Breast epithelium (tissue), 4 donors: ENCODE data around the gene DOK1. TPM values are rescaled to one million over a fixed set of nuclear protein-coding genes. Genes with fewer than 3 reads are reported as not detected.

Source experiments
- DNase-seq, 2 donors: peaks; one replicate each; pipeline ENCODE4 v3.0.0-alpha.2; 2019; ENCODE audit warnings: low spot score in 2 of 2
- H3K27ac ChIP-seq, 2 donors: fragments of 200-600 bp; sonication (generic) in 1 of 2; one replicate each; pipeline ENCODE4 v1.5.1; 2016 to 2019; ENCODE audit warnings: mild to moderate bottlenecking in 1 of 2
- H3K27me3 ChIP-seq, 2 donors: fragments of 200-600 bp; sonication (generic) in 1 of 2; one replicate each; pipeline versions ENCODE4 v1.5.1 to v1.6.0; 2017 to 2019; ENCODE audit warnings: control low read depth in 1 of 2, mild to moderate bottlenecking in 1 of 2
- H3K36me3 ChIP-seq: fragments of 200-600 bp; one replicate; pipeline ENCODE4 v1.5.1; 2019
- H3K4me1 ChIP-seq, 2 donors: fragments of 200-600 bp; sonication (generic); one replicate each; pipeline ENCODE4 v1.5.1; 2016 to 2019; ENCODE audit warnings: control low read depth in 1 of 2
- H3K4me3 ChIP-seq, 3 donors: fragments of 200-600 bp; sonication (generic); 1 replicate in 2 of 3; 2 replicates in 1 of 3; pipeline ENCODE4 v1.5.1; 2016 to 2019; ENCODE audit warnings: mild to moderate bottlenecking in 3 of 3, moderate library complexity in 2 of 3
- H3K9me3 ChIP-seq, 2 donors: fragments of 200-600 bp; sonication (generic) in 1 of 2; one replicate each; pipeline ENCODE4 v1.5.1; 2016 to 2019; ENCODE audit warnings: control low read depth in 1 of 2
- CTCF ChIP-seq, 3 donors: fragments of 450-650 bp; IDR thresholded peaks; one replicate each; pipeline ENCODE4 v1.5.1; 2016 to 2017; ENCODE audit warnings: antibody characterized with exemption in 3 of 3, mild to moderate bottlenecking in 3 of 3, moderate library complexity in 3 of 3
- POLR2A ChIP-seq: fragments of 450-650 bp; IDR thresholded peaks from one replicate; pipeline ENCODE4 v1.6.1; 2016; ENCODE audit warnings: antibody characterized with exemption, mild to moderate bottlenecking, moderate library complexity
- POLR2AphosphoS5 ChIP-seq, 3 donors: sonication (generic); formaldehyde crosslinking; IDR thresholded peaks; one replicate each; pipeline ENCODE4 v1.6.1; 2017; ENCODE audit warnings: antibody characterized with exemption in 3 of 3
- intact Hi-C: fragments of 100-400 bp; cut with DNase I; formaldehyde crosslinking; loops from one replicate; pipeline ENCODE4 v1.15.1; 2023; ENCODE audit warnings: low total_unique reads
- total RNA-seq, 3 donors: library from RNA; depleted of rRNA; stranded (reverse); fragments of >200 nt; gene quantifications; one replicate each; pipeline ENCODE4 v1.1.0, GENCODE V29; 2016

DOK1 gene
- total RNA-seq, 3 donors from 2014 or later = 11.0 to 33.3 (median 13.1) TPM

GRCh38 chr2:74526649-74527230 lies 27.8 kb upstream of the DOK1 start:
- intact Hi-C loops = no loop called here
- no peak overlapping the region for H3K27ac ChIP-seq
- no peak for DNase-seq
- TF ChIP-seq POLR2A (no peak), POLR2AphosphoS5 (IDR thresholded peaks at IDR 0.05) (no peak), CTCF (IDR thresholded peaks at IDR 0.05) (no peak)
- no peak overlapping the region for H3K4me3 ChIP-seq
- H3K27me3 ChIP-seq = no peaks in the 10 kb centered on the region
- no peaks in the 10 kb centered on the region for H3K9me3 ChIP-seq
- H3K36me3 ChIP-seq = no peaks in the 10 kb centered on the region
- peaks cover 0 to 18% of the 10 kb centered on the region in 2 donors for H3K4me1 ChIP-seq

- DNase-seq = no peak
- TF ChIP-seq POLR2A (no peak), POLR2AphosphoS5 (IDR thresholded peaks at IDR 0.05) (no peak), CTCF (IDR thresholded peaks at IDR 0.05) (no peak)
- Histone ChIP-seq H3K36me3 (no peaks in the 10 kb centered on the region), H3K27ac (no peak overlapping the region), H3K4me3 (no peak overlapping the region), H3K27me3 (no peaks in the 10 kb centered on the region), H3K9me3 (no peaks in the 10 kb centered on the region), H3K4me1 (peaks cover 0 to 18% of the 10 kb centered on the region in 2 donors)
- intact Hi-C loops = no loop called here
Observed at GRCh38 chr2:74527741-74528140, 26.8 kb upstream of the DOK1 start.

GRCh38 chr2:74528600-74529356 lies 25.7 kb upstream of the DOK1 start:
- TF ChIP-seq POLR2A (no peak), POLR2AphosphoS5 (IDR thresholded peaks at IDR 0.05) (no peak)
- intact Hi-C loops = no loop called here
- H3K27ac ChIP-seq = peak overlapping the region; percentile 90 to 92
- no peaks in the 10 kb centered on the region for H3K36me3 ChIP-seq
- no peaks in the 10 kb centered on the region for H3K27me3 ChIP-seq
- peaks cover 0 to 18% of the 10 kb centered on the region in 2 donors for H3K4me1 ChIP-seq
- no peak for DNase-seq
- no peaks in the 10 kb centered on the region for H3K9me3 ChIP-seq
- H3K4me3 ChIP-seq = peak overlapping the region; percentile 75 to 92 (median 77)

GRCh38 chr2:74529357-74530238 lies 24.9 kb upstream of the DOK1 start, which contains the start of the genes AUP1 and HTRA2:
Gene AUP1 (minus strand): TSS chr2:74529706. CDS start chr2:74529629, 77 bp downstream.
Gene HTRA2 (plus strand): TSS chr2:74529933. CDS start chr2:74530007, 74 bp downstream.
- intact Hi-C loops = no loop called here
- Histone ChIP-seq H3K36me3 (no peaks in the 10 kb centered on the region), H3K27me3 (no peaks in the 10 kb centered on the region), H3K4me3 (peak within 1 kb of the TSS; percentile 75 to 92 (median 77)), H3K4me1 (peaks cover 0 to 18% of the 10 kb centered on the region in 2 donors), H3K27ac (peak within 1 kb of the TSS; percentile 90 to 92), H3K9me3 (no peaks in the 10 kb centered on the region)
- no peak for TF ChIP-seq CTCF (IDR thresholded peaks at IDR 0.05)
- peak; percentile 61 for TF ChIP-seq POLR2A
- peak; percentile 86 to 94 (median 88) for TF ChIP-seq POLR2AphosphoS5 (IDR thresholded peaks at IDR 0.05)
- DNase-seq = peak; percentile 95 to 96
